Measurements from ENCODE around the gene CUL7.

Gene CUL7

GRCh38 chr6:43033496-43034189, 20.0 kb downstream of the CUL7 start:
- H3K36me3 ChIP-seq (ENCODE audit: insufficient read depth, low read length): peaks cover 27% of the 10 kb centered on the region
- no peaks in the 10 kb centered on the region for H3K9me3 ChIP-seq (ENCODE audit: insufficient read depth, low read depth, low read length)

GRCh38 chr6:43032326-43032725, 21.3 kb downstream of the CUL7 start:
- Histone ChIP-seq H3K4me1 (ENCODE audit: insufficient read depth, low read length, poor library complexity, severe bottlenecking) (no peaks in the 10 kb centered on the region), H2AFZ (ENCODE audit: low read length) (no peak overlapping the region), H3K4me3 (ENCODE audit: low read length, poor library complexity, severe bottlenecking) (no peak overlapping the region), H3K79me2 (ENCODE audit: insufficient read depth, low read length) (no peaks in the 10 kb centered on the region), H3K4me2 (ENCODE audit: low read depth, low read length, poor library complexity, severe bottlenecking) (no peak overlapping the region), H3K9me2 (replicated peaks; ENCODE audit: low read depth, low read length) (no peaks in the 10 kb centered on the region), H3K9ac (ENCODE audit: low read depth, low read length, poor library complexity, severe bottlenecking) (no peak overlapping the region), H3K27me3 (ENCODE audit: insufficient read depth, low read length, poor library complexity, severe bottlenecking) (no peaks in the 10 kb centered on the region), H4K20me1 (ENCODE audit: insufficient read depth, low read length, poor library complexity, severe bottlenecking) (no peaks in the 10 kb centered on the region), H3F3A (ENCODE audit: low read depth) (no peaks in the 10 kb centered on the region), H3K36me3 (ENCODE audit: insufficient read depth, low read length) (peaks cover 30% of the 10 kb centered on the region), H3K9me3 (ENCODE audit: insufficient read depth, low read depth, low read length) (no peaks in the 10 kb centered on the region)
- no peak for TF ChIP-seq CTCF (conservative IDR thresholded peaks at IDR 0.05; ENCODE audit: low read length)
- no peak for TF ChIP-seq EZH2phosphoT487 (IDR thresholded peaks at IDR 0.05; ENCODE audit: borderline replicate concordance)

More at GRCh38 chr6:43033496-43034189, 20.0 kb downstream of the CUL7 start:
- Histone ChIP-seq H3K27me3 (ENCODE audit: insufficient read depth, low read length, poor library complexity, severe bottlenecking) (no peaks in the 10 kb centered on the region), H3K9me2 (replicated peaks; ENCODE audit: low read depth, low read length) (no peaks in the 10 kb centered on the region), H3K4me3 (ENCODE audit: low read length, poor library complexity, severe bottlenecking) (no peak overlapping the region), H3K4me2 (ENCODE audit: low read depth, low read length, poor library complexity, severe bottlenecking) (no peak overlapping the region), H3K9ac (ENCODE audit: low read depth, low read length, poor library complexity, severe bottlenecking) (no peak overlapping the region), H3K79me2 (ENCODE audit: insufficient read depth, low read length) (no peaks in the 10 kb centered on the region), H4K20me1 (ENCODE audit: insufficient read depth, low read length, poor library complexity, severe bottlenecking) (no peaks in the 10 kb centered on the region), H3K4me1 (ENCODE audit: insufficient read depth, low read length, poor library complexity, severe bottlenecking) (no peaks in the 10 kb centered on the region), H2AFZ (ENCODE audit: low read length) (no peak overlapping the region), H3F3A (ENCODE audit: low read depth) (no peaks in the 10 kb centered on the region)
- TF ChIP-seq CTCF (conservative IDR thresholded peaks at IDR 0.05; ENCODE audit: low read length) (no peak), EZH2phosphoT487 (IDR thresholded peaks at IDR 0.05; ENCODE audit: borderline replicate concordance) (no peak)

- Histone ChIP-seq H3F3A (ENCODE audit: low read depth) (no peaks in the 10 kb centered on the region), H3K36me3 (ENCODE audit: insufficient read depth, low read length) (peaks cover 42% of the 10 kb centered on the region)
- TF ChIP-seq CTCF (conservative IDR thresholded peaks at IDR 0.05; ENCODE audit: low read length): no peak
- TF ChIP-seq EZH2phosphoT487 (IDR thresholded peaks at IDR 0.05; ENCODE audit: borderline replicate concordance): no peak
Observed at GRCh38 chr6:43029120-43029519, 24.5 kb downstream of the CUL7 start.

More at GRCh38 chr6:43029120-43029519, 24.5 kb downstream of the CUL7 start:
- Histone ChIP-seq H3K79me2 (ENCODE audit: insufficient read depth, low read length) (peaks cover 10% of the 10 kb centered on the region; the same call in 1 of the 2 replicates), H3K4me2 (ENCODE audit: low read depth, low read length, poor library complexity, severe bottlenecking) (no peak overlapping the region), H3K9me3 (ENCODE audit: insufficient read depth, low read depth, low read length) (no peaks in the 10 kb centered on the region), H3K4me3 (ENCODE audit: low read length, poor library complexity, severe bottlenecking) (no peak overlapping the region), H3K4me1 (ENCODE audit: insufficient read depth, low read length, poor library complexity, severe bottlenecking) (peaks cover 3% of the 10 kb centered on the region), H3K27me3 (ENCODE audit: insufficient read depth, low read length, poor library complexity, severe bottlenecking) (no peaks in the 10 kb centered on the region), H4K20me1 (ENCODE audit: insufficient read depth, low read length, poor library complexity, severe bottlenecking) (peaks cover 6% of the 10 kb centered on the region), H2AFZ (ENCODE audit: low read length) (no peak overlapping the region), H3K9ac (ENCODE audit: low read depth, low read length, poor library complexity, severe bottlenecking) (no peak overlapping the region), H3K9me2 (replicated peaks; ENCODE audit: low read depth, low read length) (no peaks in the 10 kb centered on the region)
